ENCODE results near the gene PLEKHJ1.
"Not testable (repeated sequence)": the region's sequence is repeated elsewhere in the genome, so short reads cannot be mapped to it uniquely, and the experiment has no call there.

The PLEKHJ1 gene

DNA sequence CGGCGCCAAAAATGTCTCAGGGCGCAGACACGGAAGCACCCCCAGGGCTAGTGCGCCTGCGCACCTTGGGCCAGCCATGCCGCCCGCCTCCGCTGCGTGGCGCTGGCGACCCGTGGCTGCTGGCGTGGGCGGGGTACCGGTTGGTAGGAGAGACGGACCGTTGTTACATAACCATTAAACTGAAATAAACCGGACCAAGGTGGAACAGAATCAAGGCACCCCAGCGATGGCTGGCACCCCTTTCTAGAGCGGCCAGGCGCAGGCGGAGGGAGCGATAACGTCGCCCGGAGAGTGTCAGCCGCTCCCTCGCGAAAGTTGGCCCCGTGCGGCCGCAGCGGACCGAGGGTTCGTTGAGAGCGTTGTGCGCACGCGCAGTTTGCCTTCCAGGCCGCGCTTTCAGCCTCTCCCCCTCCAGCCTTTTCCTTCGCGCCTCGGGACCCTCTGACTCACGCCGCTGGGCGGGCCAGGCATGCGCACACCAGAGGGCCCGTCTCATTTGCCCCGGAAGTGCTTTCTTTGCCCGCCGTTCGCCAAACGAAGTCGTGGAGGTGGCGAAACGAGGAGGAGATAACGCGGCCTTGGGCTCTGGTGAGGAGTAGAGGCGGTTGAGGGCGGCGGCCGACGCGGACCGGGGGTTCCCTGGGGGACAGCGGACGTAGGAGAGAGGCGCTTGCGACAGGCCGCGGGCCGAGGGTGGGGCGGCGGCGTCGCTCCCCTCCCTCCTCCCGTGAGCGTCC, at the start of gene PLEKHJ1, which contains the start of gene SF3A2:
TSS of gene PLEKHJ1 (minus strand) at position 16 of the 737 bp plus-strand sequence. CDS start 81 bp downstream, outside the sequence.
TSS of gene SF3A2 (plus strand) at position 511 of the 737 bp plus-strand sequence. CDS start 6,595 bp downstream, outside the sequence.
- peak; percentile 98 for DNase-seq (ENCODE audit: low spot score)

DNA sequence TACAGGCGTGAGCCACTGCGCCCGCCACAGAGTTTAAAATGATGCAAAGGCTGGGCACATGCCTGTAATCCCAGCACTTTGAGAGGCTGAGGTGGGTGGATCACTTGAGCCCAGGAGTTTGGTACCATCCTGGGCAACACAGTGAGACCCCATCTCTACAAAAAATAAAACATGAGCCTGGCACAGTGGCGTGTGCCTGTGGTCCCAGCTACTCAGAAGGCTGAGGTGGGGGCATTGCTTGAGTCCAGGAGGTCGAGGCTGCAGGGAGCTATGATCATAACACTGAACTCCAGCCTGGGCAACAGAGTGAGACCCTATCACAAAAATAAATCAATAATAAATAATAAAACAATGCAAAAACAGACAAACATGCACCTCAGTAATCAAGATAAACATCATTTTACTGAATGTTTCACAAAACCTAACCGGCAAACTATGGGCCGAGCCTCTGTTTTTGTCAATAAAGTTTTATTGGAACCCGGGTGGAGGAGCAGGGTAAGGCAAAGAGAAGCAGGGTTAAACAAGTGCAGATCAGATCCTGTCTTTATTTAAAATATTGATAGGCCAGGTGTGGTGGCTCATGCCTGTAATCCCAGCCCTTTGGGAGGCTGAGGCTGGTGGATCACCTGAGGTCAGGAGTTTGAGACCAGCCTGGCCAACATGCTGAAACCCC, 47.8 kb upstream of the PLEKHJ1 start:
- DNase-seq (ENCODE audit: low spot score) = no peak

- no peak for DNase-seq (ENCODE audit: low spot score)
Measured at GRCh38 chr19:2282862-2283237, 46.7 kb upstream of the PLEKHJ1 start.

GRCh38 chr19:2282062-2282861, 46.1 kb upstream of the PLEKHJ1 start, which contains the start of gene PEAK3:
PEAK3 (minus strand) TSS chr19:2282175; CDS start chr19:2280931, 1,244 bp downstream.
- DNase-seq (ENCODE audit: low spot score) = no peak

DNA sequence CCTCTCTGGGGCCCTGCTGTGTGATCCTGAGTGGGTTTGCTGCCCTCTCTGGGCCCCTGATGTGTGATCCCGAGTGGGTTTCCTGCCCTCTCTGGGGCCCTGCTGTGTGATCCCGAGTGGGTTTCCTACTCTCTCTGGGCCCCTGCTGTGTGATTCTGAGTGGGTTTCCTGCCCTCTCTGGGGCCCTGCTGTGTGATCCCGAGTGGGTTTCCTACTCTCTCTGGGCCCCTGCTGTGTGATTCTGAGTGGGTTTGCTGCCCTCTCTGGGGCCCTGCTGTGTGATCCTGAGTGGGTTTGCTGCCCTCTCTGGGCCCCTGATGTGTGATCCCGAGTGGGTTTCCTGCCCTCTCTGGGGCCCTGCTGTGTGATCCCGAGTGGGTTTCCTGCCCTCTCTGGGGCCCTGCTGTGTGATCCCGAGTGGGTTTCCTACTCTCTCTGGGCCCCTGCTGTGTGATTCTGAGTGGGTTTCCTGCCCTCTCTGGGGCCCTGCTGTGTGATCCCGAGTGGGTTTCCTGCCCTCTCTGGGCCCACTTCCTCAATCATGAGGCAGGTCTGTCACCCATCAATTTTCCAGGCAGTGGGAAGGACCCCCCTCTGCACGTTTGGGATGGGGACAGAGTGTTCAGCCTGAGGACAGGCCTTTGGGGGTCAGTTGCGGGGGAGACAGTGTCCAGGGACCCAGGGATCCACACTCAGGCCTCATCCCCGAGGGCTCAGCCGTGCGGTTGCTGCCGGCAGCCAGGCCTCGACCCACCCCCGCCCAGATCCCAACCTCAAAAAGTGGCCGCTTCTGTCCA, 45.3 kb upstream of the PLEKHJ1 start:
- not testable (repeated sequence) for DNase-seq (ENCODE audit: low spot score)

- no peak for DNase-seq (ENCODE audit: low spot score)
Measured at GRCh38 chr19:2280633-2281264, 44.6 kb upstream of the PLEKHJ1 start.

GRCh38 chr19:2278459-2279158, 42.5 kb upstream of the PLEKHJ1 start:
- no peak for DNase-seq (ENCODE audit: low spot score)

DNA sequence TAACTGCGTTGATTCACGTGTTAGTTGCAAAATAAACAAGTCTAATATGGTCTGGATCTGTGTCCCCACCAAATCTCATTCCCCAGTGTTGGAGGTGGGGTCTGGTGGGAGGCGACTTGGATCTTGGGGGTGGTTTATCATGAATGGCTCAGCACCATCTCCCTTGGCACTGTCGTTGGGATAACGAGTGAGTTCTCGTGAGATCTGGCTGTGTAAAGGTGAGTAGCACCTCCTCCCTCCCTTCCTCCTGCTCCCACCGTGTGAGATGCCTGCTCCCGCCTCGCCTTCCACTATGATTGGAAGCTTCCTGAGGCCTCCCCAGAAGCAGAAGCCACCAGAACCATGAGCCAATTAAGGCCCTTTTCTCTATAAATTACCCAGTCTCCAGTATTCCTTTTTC, 41.0 kb upstream of the PLEKHJ1 start:
- DNase-seq (ENCODE audit: low spot score) = no peak

- DNase-seq (ENCODE audit: low spot score) = no peak
Measured at GRCh38 chr19:2276429-2276986, 40.4 kb upstream of the PLEKHJ1 start.

DNA sequence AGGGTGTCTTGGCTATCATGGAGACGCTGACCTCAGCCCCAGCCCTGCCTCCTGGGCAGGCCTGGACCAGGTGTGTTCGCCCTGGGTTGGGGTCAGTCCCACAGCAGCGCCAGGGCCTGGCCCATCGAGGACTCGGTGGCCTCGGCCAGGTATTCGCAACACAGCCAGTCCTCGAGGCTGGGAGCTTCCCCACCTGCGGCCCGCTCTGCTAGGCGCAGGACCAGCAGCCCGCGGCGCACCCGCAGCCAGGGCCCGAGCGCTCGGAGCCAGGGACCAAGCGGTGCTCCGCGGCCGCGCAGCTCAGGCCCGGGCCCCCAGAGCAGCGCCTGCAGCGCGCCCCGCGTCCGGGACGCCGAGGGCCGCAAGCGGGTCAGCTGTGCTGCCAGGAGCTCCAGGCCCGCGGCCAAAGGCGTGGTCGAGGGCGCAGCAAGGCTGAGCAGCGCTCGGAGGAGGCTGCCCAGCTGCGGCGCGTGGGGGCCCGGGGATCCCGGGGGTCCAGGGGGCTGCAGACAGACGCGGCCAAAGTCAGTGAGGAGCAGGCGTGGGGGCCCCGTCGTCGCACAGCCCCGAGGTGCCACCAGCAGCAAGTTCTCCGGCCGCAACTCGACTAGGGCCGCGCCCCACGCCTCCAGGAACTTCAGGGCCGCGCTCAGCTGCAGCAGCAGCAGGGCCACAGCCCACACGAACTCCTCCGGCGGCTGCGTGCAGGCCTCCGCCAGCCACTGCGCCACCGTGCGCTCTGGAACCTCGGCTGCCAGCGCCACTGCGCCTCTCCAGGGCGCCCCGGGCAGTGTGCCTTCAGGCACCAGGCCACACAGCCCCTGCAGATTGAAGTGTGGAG, 39.7 kb upstream of the PLEKHJ1 start:
- no peak for DNase-seq (ENCODE audit: low spot score)

DNA sequence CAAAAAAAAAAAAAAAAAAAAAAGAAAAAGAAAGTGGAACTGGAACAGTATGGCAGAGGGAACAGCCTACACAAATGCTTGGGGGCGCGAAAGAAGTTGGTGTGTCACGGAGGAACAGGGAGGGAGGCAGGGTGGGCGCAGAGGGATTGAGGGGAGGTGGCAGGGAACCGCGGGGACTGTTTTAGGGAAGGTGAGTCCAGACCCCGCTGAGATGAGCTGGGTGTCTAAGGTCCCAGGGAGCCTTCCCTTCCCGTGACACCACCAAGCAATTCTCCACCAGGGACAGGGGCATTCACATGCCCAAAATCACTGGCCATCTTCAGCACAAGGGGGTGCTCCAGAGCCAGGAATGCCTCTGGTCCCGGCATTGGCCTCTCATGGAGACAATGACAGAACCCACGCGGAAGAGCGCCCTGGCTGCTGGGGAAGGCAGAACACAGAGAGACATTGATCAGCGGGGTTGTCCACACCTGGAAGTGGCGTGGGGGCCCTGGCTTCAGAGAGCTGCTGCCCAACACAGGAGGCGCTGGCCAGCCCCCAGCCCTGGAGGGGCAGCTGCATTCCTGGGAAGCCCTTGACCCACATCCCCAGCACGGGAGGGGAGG, 38.9 kb upstream of the PLEKHJ1 start:
- DNase-seq (ENCODE audit: low spot score) = no peak

DNA sequence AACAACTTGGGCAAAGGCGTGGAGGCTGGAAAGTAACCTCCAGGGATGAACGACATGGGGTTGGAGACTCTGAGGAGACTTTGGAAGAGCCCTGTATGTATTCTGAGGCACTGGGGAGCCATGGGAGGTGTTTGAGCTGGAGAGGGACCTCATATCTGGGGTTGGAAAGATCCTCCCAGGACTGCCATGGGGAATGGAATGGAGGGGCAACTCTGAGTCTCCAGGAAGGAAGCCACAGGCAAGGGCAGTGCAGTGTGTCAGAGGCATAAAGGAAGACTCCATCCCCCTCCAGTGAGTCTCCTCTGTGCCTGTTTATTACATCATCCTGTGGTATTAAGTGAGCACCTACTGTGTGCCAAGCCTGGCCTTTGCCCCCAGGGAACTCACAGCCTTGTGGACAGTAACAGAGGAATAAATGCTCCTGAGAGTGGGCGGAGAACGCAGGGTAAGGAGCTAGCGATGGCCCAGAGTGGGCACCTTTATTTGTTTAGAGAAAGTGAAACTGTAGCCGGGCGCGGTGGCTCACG, 38.1 kb upstream of the PLEKHJ1 start:
- no peak for DNase-seq (ENCODE audit: low spot score)

DNA sequence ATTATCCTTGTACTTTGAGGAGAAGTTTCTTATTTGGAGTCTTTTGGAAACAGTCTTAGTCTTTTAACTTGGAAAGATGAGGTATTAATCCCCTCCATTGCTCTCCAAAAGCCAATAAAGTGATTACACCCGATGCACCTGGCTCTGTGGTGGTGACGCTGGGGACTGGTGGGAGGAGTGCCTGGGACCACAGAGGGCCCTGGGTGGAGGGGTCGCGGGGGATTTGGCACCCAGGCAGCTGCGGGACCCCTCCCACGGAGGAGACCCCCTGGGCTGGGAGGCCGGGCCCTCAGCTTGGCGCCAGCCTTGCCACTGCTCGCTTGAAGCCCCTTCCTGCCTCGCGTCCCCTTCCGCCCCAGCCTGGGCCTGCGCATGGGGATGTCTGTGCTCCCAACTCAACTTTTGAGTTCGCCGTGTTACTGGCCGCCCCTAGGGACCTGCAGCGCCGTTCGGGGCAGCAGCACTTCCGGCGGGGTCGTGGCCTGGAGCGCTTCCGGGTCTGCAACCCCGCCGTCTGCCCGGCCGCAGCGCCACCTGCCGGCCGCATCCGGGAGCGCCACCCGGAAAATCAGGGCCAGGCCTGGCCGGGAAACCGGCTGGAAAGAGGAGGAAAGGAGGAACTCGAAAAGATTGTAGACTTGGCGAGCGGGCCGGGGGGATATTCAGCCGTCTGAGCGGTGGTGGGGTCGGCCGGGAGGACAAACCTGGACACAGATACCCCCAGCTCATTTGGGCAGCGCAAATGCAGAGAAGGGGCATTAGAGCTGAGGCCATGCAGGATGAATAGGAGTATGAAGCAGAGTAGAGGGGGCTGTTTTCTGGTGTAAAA, 37.4 kb upstream of the PLEKHJ1 start:
- DNase-seq (ENCODE audit: low spot score) = peak; percentile 79

DNA sequence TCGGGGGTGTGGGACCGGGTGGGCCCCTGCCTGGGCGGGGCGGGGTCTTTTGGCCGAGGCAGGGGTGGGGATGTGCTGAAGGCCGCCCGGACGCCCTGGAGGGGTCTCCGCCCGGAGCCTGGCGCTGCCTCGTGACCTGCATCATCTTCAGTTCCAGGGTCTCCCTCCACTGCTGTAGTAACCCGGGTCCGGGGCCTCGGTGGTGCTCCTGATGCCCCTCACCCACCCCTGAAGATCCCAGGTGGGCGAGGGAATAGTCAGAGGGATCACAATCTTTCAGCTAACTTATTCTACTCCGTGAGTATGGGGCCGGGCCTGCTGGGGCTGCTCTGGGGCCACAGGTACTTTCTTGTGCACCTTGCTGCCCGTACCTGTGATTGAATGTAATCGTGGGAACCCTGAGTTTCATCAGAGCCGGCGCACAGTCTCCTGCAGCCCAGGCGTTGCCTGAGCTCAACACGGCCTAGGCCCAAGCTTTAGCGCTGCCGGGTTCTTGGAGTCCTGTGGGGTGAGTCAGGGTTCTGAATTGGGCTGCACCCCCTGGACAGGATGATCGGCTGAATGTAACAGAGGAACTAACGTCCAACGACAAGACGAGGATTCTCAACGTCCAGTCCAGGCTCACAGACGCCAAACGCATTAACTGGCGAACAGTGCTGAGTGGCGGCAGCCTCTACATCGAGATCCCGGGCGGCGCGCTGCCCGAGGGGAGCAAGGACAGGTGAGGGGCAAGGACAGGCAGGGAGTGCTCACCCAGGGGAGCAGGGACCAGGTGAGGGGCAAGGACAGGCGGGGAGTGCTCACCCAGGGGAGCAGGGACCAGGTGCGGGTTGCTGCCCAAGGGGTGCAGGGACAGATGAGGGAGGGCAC, 35.3 kb upstream of the PLEKHJ1 start:
- DNase-seq (ENCODE audit: low spot score) = no peak

DNA sequence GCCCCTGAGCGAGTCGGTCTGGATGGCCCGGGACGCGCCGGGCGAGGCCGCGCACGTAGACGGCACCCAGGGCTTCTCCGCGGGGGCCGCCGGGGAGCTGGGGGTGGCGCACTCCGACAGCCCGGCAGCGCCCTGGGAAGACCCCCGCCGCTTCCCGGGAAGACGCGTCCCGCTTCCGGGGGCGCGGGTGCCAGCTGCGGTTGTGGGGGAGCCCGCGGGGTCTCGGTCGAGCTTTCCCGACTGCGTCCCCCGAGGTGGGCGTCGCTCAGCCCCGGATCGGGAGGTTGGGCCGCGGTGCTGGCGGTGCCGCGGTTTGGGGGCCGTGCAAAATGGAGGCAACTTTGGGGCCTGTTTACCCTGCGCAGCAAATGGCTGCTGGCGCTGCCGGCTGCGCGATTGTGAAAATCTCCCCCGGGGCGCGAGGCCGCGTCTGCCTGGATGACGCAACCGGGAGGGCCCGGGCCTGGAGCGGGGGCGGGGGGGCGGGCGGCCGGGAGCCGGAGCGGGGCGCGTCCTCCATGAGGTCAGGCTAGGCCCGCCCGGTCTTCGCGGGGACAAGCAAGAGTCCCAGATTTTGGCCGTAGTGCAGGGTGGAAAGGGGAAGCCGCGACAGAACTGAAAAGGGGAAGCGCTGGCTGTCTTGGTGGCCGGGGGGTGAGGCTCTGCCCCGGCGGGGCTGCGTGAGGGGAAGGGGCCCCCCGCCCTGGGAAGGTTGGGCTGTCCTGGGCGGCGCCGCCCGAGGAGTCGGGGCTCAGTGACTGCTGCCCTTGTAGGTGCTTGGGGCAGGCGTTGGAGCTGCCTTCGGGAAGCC, 34.5 kb upstream of the PLEKHJ1 start:
- no peak for DNase-seq (ENCODE audit: low spot score)

DNA sequence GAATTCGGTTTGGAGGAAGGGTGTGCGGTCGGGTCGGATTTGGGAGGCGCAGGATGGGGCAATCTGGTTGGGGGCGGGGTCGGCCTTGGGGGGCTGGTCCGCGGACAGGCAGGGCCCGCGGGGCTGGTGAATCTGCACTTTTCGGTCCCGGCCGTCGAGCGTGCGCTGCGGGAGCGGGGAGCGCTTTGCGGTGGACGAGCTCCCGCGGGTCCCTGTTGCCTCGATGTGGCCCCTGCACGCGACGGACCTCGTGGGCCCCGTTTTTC, 34.0 kb upstream of the PLEKHJ1 start:
- no peak for DNase-seq (ENCODE audit: low spot score)

All from kidney capillary endothelial cell (primary cell).